ENCODE data around the gene RAB8B.

The RAB8B gene

GRCh38 chr15:63314409-63314808 lies 125.0 kb downstream of the RAB8B start:
- no peak for TF ChIP-seq EZH2phosphoT487 (conservative IDR thresholded peaks at IDR 0.05; ENCODE audit: low read length)
- TF ChIP-seq, protein P1, sequence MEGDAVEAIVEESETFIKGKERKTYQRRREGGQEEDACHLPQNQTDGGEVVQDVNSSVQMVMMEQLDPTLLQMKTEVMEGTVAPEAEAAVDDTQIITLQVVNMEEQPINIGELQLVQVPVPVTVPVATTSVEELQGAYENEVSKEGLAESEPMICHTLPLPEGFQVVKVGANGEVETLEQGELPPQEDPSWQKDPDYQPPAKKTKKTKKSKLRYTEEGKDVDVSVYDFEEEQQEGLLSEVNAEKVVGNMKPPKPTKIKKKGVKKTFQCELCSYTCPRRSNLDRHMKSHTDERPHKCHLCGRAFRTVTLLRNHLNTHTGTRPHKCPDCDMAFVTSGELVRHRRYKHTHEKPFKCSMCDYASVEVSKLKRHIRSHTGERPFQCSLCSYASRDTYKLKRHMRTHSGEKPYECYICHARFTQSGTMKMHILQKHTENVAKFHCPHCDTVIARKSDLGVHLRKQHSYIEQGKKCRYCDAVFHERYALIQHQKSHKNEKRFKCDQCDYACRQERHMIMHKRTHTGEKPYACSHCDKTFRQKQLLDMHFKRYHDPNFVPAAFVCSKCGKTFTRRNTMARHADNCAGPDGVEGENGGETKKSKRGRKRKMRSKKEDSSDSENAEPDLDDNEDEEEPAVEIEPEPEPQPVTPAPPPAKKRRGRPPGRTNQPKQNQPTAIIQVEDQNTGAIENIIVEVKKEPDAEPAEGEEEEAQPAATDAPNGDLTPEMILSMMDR (IDR thresholded peaks at IDR 0.05; ENCODE audit: insufficient read depth, low read length, poor library complexity, severe bottlenecking), result no peak
- Histone ChIP-seq H3K79me2 (ENCODE audit: insufficient read depth, low read length) (no peaks in the 10 kb centered on the region), H3K9me2 (replicated peaks; ENCODE audit: insufficient read depth, low read length) (no peaks in the 10 kb centered on the region), H3F3A (ENCODE audit: insufficient read depth) (no peaks in the 10 kb centered on the region), H3K4me3 (ENCODE audit: insufficient read depth, low read length, poor library complexity, severe bottlenecking) (no peak overlapping the region), H4K20me1 (ENCODE audit: low read depth, low read length) (no peaks in the 10 kb centered on the region), H3K36me3 (ENCODE audit: low read length) (no peaks in the 10 kb centered on the region), H2AFZ (ENCODE audit: low read depth, low read length, severe bottlenecking) (no peak overlapping the region), H3K4me2 (ENCODE audit: low read depth, low read length, poor library complexity, severe bottlenecking) (no peak overlapping the region), H3K27me3 (ENCODE audit: low read length) (no peaks in the 10 kb centered on the region), H3K9me3 (ENCODE audit: insufficient read depth, low read length) (no peaks in the 10 kb centered on the region), H3K27ac (ENCODE audit: low read depth, low read length) (no peak overlapping the region), H3K9ac (ENCODE audit: low read length) (no peak overlapping the region)
